HG03354 (cell line): ENCODE data around the gene RGS19.

ENCODE experiments used
- ATAC-seq: cut with Tn5 transposase; IDR thresholded peaks from one replicate; pipeline ENCODE4 v1.9.1; 2021; ENCODE audit warnings: mild to moderate bottlenecking; ENCODE audit not compliant: unreplicated experiment, poor library complexity, severe bottlenecking

RGS19 gene

DNA sequence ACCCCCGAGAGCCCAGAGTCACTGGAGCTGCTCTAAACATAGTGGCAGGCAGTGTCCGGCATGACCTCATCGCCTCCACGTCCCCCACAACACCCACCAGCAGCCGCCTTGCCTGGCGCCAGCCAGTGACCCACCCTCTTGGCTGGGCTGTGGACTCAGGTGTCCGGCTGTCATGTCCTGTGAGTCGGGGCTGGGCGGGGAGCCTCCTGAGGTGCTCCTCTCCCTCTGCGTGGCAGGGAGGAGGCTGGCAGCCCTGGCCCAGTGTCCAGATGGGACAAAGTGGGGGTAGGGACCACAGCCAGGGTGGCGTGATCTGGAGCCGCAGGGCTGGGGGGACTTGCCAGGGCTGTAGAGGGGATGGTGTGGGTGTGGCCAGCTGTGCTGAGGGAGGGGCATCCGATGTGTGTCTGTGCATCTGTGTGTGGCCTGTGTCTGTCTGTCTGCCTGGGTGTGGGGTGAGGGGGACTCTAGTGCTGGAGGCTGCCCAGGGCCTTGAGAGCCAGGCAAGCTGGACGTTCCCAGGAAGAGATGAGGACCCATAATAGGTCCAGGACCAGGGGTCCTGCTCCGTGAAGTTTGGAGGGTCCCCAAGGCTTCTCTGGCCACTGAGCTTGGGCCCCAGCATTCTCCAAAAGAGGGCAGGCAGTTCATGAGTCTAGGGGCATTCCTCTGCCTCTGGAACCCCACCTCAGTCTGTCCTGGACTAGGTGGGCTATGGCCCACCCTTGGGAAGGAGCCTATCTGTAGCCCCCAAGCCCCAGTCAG is 27.6 kb downstream of the RGS19 start:
- no peak for ATAC-seq

DNA sequence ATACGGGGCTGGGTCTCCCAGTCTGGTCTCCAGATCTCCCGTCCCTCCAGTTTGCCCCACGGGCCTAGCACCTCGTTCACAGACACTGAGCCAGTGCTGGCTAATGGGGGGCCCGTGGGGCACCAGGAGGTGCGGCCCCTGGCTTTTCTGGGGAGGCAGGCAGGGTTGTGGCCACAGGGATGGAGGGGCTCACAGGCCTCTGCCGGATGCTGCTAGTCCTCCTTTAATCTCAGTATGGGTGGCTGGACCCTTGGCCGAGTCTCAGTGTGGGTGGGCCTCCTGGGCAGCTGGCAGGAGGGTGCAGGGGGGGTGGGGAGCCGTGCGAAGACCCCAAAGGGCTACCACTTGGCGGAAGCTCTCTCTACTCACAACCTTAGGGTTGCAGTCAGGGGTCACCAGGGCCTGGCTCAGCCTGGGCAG is 28.3 kb downstream of the RGS19 start:
- no peak for ATAC-seq

DNA sequence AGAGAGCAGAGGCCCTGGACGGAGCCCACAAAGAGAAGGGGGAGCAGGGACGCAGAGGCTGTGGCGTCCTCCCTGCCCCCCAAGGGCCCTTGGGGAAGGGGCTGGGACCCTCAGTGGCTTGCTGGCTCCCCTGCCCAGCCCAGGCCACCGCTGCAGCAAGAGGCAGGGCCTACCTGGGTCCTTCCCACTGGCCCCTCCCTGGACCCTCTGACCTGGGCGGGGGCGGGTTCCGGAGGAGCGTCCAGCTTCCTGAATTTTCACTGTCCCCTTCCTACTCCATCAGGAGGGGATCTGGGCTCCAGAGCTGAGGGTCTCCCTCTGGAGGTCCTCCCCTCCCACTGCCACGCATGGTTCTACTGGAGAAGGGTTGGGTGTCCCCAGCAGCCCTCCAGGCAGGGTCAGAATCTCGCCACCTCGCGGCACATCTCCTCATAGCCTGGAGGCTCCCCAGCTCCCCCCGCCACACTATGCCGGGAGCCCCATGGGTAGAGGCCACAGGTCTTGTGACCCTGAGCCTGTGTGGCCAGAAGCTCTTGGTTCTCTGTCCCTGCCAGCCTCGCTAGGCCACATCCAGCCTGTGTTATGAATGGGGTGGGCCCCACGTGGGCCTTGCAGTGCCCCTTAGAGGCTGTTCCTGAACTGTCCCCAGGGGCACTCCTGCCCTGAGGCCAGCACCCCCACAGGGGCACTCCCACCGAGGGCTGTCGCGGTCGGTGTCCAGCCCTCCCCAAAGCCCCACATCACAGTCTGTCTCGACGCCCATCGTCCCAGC is 28.9 kb downstream of the RGS19 start:
- ATAC-seq = no peak

DNA sequence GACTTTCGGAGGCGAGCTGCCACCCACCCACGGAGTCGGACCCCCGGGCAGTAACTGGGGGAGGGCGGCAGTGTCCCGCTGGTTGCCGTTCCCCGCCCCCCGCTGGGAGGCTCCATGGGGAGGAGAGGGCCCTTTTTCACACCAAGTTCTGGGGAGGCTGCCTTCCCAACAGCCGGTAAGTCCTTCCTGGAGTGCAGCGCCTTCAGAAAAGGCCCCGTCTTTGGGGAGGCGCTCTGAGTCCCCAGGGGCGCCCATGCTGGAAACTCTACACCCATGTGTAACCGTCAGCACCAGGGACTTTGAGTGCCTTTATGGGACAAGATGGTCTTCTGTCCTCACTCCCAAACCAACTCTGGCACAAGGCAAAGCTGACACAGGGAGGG is 29.4 kb downstream of the RGS19 start:
- ATAC-seq = no peak

DNA sequence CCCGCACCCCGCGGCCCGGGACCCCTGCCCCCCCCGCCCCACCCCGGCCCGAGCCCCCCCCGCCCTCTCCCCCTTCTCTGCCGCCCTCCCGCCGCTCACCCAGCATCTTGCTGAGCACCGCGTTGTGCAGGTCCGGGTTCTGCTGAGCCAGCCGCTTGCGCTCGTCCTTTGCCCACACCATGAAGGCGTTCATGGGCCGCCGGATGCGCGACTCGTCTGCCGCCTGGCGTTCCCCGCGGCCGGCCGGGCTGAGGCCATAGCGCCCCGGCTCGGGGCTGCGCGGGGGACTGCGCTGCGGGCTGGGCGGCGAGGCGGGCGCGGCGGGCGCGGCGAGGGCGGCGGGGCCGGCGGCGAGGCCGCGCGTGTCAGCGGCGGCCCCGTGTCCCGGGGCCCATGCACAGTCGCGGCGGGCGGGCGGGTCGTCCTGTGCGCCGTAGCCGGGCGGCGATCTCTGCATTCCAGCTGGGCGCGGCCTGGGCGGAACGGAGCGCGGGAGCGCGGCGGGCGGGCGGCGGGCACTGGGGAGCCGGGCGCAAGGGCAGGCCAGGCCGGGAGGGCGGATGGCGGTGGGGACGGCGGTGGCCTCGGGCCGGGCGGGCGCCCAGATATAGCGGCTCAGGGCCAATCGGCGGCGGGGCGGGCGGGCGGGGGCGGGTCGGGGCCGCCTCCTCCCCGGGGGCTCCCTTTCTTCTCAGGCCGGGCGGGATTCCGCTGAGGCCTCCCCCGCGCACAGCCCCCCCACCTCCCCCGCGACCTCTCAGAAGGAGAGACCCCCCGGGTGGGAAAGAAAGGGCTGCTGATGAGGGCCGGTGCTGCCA is 30.0 kb downstream of the RGS19 start, which contains the start of gene SOX18:
Gene SOX18, minus strand, starts transcription at position 580 of the 818 bp plus-strand sequence. Its CDS starts 123 bp downstream, at position 457.
- ATAC-seq = no peak

DNA sequence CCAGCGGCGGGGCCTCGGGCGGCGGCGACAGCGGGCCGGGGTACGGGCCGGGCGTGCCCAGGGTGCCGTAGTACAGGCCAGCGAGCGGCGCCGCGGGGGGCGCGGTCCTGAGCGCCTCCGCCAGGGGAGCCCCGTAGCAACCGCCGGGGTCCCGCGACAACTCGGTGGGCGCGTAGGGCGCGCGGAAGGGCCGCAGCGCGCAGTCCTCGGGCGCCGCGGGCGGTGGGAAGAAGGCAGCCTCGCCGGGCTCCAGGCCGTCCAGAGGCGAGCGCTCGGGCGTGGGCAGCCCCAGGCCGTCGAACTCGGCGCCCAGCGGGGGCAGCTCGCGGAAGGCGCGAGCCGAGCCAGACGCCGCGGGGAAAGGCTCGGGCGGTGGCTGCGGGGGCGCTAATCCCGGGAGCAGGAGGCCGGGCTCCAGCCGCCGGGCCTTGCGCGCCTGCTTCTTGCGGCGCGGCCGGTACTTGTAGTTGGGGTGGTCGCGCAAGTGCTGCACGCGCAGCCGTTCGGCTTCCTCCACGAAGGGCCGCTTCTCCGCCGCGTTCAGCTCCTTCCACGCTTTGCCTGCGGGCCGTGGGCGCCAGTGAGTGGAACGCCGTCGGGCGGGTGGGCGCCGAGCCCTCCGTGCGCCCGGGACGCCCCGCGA is 30.8 kb downstream of the RGS19 start:
- no peak for ATAC-seq

DNA sequence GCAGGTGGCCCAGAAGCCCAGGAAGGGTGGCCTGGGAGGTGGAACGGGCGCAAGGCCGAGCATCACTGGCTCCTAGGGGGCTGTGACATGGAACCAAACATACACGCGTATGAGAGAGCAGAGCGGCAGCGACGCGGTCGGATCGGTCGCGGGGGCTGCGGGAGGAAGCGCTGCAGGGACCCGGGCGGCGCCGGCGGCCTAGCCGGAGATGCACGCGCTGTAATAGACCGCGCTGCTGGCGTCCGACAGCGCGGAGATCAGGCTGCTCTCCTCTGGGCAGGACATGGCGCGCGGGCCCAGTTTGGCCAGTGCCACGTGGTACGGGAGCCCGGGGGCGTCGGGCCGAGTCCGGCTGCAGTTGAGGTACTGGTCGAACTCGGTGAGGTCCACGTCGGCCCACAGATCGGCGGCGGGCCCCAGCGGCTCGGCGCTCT is 31.3 kb downstream of the RGS19 start:
- ATAC-seq = no peak

DNA sequence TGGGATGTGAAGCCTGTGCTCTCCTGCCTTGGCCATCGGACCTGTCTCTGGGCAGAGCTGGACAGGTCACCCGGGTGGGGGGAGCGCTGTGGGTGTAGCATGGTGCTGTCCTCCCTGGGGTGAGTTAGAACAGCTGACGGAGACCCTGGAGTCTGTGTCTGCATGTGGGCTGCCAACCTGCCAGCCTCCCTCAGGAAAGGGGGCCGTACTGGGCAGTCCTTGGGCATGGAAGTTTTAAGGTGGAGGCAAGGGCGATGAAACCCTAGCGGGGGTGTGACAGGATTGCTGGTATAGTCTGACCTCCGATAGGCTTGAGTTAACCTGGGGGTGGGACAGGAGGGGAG is 32.3 kb downstream of the RGS19 start:
- ATAC-seq = no peak

DNA sequence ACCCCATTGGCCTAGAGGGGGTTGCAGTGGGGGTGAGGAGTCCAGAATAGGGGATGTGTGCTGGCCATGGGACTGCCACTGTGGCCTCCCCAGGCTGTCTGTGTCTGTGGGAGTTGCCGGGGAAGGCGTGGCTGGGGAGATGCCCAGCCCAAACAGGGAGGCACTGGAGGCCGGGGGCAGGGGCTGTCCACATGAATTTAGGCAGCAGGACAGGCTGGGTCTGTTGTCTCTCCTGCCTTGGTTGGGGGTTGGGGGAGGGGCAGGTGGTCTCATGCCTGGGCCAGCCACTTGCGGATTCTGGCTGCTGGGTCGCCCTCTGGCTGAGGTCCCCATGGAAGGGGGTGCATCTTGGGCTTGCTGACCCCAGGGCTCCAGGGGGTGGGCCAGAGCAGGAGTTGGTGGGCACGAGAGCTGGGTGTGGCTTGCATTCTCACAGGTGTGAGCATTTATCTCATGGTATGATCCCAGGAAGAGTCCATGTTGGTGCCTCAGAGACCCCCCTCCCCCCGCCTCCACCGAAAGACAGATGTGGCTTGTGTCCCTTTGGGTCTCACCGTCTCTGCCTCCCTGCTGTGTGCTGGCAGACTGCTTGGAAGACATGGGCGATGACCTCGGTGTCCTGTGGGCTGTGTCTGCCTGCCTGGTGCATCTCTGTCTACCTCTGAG is 33.8 kb downstream of the RGS19 start:
- ATAC-seq = no peak

DNA sequence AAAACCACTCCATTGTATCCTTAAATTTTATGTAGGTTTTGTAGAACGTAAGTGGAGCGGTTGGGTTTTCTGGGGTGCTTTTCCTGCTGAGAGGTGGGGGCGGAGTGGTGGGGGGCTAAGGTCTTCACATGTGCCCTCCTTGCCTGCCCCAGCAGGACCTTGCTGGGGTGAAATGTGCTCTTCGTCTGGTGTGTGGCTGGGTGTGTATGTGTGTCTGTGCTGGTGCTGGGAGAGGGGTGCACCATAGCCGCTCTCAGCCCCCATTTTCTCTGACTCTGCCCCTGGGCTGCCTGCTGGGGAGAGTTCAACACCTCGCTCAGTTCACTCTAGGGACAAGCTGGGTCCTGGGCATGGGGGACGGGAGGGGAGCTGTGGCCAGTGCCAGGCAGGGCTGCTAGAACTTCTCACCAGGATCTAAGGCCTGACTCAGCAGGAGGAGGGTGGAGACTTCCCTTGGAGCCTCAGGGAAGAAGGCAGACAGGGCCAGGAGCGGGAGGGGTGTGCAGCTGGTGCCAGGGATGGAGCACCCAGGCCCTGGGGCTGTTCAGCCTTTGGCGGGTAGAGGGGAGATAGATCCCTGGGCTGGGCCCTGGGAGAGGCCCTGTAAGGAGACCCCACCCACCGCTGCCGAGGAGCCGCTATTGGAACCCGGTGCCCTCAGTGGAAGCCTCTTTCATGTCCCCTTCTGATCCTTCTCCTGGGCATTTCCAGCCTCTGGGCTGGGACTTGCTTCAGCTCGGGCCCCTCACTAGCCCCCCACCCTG is 34.7 kb downstream of the RGS19 start:
- no peak for ATAC-seq

DNA sequence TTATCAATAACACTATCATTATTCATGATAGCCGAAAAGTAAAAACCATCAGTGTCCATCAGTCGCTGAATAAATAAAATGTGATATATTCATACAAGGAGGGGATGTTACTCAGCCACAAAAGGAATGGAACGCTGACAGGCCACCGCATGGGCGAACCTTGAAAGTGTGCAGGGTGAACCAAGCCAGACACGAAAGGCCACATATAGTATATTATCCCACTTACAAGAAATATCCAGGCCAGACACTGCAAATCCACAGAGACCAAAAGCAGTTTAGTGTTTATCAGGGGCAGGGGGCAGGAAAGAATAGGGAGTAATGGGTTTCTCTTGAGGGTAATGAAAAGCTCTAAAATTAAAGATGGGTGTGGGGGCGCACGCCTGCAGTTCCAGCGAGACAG is 35.5 kb downstream of the RGS19 start:
- no peak for ATAC-seq

DNA sequence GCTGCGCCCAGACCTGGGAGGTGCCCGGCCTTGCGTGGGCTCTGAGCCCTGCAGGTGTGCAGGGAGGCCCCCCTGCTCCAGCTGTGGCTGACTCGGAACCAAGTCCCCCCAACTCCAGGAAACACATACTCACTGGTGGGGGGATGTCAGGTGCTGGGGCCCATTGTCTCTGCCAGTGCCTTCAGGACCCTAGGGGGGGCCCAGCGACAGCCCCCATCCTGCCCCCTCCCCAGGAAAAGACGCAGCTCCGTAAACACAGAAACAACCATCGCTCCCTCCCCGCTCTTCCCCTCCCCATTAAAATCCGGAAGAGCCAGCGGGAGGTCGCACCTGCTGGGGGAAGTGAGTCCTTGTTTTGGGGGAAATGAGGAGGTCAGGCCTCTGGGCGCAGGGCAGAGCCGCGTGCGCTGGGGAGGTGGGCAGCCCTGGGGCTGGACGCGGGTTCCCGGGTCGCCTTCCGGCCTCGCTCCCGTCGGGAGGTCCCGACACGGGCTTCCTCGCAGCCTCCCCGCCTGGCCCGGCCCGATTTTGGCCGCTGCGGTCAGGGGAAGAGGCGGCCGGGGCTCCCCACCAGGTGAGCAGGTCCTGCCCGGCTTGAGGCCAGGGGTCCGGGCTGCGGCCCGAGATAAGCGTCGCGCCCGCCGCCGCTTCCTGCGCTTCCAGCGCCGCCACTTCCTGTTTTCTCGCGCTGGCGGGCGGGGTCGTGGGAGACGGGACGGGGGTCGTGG is 37.1 kb downstream of the RGS19 start:
- no peak for ATAC-seq

DNA sequence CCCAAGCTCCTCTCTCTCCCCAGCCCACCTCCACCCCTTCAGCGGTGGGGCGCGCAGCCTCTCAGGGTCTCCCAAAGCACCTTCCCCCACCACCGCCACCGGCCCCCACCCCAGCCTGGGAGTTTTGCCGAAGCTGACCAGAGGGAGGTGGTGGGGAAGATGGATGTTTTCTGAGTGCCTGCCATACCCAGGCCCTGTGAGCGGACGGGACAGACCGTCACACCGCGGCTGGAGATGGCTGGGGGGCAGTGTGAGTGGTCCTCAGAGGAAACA is 37.6 kb downstream of the RGS19 start:
- ATAC-seq = no peak

DNA sequence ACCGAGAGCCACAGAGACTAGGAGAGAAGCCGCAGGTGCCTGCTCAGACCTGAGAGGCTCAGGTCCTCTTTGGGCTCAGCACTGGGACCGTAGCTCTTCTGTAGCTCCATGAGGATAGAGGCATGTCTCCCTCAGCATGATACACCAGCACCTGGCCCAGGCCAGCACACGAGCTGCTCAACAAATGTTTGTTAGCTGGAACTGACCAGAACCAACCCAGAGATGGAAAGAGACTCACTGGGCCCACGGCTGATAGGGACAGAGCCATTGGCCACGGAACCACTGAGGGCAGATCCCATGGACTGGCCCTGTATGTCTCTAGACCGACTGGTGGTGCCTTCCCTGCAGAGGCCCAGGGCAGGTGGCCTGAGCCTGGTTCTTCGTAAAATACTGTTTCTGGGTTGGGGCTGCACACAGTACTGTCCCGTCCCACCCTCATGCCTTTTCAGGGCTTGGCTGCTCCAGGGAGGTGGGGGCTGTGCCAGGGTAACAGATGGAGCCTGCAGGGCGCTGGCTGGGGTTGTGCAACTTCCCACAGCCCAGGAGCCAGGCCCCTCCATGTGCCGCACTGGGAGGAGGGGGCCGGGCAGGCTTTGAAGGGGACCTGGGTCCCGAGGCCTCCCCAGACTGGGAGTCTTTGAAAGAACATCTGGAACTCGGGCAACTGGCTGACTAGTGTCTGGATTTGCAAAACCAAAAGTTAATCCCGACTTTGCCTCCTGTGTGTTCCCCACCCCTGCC is 38.1 kb downstream of the RGS19 start:
- ATAC-seq = no peak

DNA sequence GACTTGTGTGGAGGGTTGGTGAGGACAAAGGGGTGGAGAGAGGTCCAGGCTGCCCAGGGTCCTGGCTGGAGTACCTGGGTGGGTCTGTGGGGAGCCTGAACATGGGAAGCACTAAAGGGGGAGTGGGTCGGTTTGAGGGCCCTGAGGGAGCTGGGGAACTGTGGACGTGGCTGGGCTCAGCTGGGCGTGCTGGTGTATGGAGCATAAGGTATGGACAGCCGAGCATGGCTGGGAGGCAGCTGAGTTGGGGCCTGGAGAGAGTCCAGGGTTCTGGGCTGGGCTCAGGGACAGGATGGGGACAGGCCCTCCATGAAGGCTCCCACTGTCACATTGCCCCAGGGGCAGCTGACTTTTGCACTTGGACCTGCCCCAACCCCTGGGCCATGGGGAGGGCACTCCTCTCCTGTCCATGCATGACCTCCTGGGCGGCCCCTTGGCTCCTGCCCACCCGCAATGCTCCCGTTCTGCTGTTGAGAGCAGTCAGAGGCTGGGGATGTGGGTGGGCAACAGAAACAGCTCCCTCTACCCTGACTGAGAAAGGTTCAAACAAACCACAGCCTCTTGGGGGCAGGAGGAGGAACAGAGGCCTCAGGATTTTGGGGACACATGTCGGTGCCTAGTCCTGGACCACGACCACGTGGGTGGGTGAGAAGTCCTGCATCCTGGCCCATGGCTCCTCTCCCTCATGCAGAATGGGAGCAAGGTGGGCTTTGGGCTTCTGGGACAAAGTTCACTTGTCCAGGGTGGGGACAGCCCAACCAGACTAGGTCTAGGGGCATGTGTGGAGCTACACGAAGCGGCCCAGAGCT is 38.9 kb downstream of the RGS19 start:
- ATAC-seq = no peak

DNA sequence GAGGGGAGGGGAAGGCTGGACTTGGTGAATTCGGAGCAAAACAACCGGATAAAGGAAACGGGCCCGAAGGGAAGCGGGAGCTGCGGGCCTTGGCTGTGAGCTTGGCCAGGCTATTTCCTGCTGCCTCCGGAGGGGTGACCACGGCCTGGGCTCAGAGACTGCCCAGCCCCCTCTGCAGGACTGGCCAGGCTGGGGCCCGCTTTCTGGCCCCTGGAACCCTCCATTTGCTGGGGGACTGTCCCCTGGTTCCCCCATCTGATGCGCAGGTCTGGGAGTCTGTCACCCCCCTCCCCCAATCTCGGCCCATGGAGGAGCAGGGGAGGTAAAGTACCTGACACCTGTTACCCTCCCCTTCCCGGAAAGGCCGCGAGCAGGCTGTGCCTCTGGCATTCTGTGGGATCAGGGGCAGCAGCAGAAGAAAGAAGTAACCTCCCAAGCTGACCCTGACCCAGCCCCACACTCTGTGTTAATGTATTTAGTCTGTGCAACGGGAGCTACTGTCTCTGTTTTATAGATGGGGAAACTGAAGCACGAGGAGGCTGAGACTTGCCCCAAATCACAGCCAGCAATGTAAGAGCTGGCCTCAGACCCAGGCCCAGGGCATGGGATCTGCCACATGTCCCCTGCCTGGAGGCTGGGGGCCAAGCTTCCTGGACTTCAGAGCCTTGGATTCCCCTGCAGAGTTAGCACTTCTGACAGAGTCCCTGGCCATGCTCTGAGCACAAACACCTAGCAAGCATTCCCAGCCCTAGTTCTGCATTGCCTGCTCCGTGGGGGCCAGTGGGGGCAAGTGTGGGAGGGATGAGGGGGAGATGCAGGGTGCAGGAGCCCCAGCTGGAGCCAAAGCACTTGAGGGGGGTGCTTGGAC is 39.8 kb downstream of the RGS19 start:
- ATAC-seq = no peak
